ENCODE measurements around the gene ATP11A.

The ATP11A gene

DNA sequence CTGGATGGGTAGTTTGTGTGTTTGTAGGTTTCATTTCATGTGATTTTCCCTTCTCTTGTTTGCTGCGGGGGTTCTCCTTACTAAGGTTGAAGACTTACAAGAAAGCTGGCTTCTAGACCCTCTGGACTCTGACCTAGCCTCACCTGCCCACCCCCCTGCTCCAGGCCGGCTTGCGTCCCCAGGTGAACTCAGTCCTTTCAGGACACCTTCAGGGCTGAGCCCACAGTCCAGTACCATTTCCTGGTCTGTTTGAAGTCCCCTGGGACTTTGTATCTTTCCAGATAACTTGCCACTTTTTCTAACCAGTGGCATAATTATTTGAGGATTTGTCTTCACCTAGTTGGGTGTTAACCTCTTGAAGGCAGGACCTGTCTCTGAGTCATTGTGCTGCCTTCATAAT, 227.9 kb downstream of the ATP11A start:
- no peak for DNase-seq

DNA sequence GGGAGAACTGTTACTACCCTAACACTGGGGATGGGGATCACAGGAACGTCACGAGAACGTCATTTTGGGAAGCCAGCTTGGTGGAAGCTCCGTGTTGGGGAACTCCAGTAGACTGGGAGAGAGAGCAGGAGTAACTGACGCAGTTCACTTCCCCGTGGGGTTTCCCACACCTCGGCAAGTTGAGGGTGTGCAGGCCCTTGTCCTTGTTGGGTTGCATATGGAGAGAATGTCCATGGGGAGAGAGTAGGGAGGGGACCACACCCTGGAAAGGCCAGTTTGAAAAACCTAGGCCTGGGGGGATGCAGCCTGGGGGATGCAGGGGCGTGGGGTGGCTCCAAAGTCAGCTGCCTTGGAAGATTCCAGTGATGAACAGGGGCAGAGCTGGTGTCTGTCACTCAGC, 228.4 kb downstream of the ATP11A start:
- DNase-seq = no peak

GRCh38 chr13:112918746-112919145, 228.9 kb downstream of the ATP11A start:
- DNase-seq = no peak

DNA sequence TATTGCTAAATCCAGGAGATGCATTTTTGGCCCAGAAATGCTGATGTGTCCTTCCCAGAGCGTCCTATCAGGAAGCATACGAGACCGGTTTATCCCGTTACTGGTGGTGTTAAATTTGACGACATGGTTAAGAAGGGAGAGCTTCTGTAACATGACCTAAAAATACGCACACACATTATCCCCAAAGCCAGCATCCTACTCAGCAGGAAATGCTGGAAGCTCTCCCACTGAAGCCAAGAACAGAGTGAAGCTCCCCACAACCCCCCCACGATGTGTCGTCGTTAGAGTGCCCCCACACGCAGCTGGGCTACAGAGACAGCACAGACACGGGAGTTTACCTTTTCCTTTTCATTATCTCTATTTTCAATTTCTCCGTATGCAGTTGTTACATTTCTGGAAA, 234.1 kb downstream of the ATP11A start:
- no peak for DNase-seq

GRCh38 chr13:112924365-112924764, 234.5 kb downstream of the ATP11A start:
- no peak for DNase-seq

DNA sequence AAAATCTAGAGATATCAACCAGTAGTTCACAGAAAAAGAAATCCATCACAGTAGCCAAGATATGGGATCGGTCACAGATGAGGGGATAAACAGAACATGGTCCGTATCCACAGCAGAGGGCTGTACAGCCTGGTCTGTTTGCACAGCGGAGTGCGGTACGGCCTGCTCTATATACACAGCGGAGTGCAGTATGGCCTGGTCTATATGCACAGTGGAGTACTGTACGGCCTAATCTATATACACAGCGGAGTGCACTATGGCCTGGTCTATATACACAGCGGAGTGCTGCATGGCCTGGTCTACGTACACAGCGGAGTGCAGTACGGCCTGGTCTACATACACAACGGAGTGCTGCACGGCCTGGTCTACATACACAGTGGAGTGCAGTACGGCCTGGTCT, 236.2 kb downstream of the ATP11A start:
- DNase-seq = no peak

GRCh38 chr13:112926993-112927392, 237.2 kb downstream of the ATP11A start:
- no peak for DNase-seq

DNA sequence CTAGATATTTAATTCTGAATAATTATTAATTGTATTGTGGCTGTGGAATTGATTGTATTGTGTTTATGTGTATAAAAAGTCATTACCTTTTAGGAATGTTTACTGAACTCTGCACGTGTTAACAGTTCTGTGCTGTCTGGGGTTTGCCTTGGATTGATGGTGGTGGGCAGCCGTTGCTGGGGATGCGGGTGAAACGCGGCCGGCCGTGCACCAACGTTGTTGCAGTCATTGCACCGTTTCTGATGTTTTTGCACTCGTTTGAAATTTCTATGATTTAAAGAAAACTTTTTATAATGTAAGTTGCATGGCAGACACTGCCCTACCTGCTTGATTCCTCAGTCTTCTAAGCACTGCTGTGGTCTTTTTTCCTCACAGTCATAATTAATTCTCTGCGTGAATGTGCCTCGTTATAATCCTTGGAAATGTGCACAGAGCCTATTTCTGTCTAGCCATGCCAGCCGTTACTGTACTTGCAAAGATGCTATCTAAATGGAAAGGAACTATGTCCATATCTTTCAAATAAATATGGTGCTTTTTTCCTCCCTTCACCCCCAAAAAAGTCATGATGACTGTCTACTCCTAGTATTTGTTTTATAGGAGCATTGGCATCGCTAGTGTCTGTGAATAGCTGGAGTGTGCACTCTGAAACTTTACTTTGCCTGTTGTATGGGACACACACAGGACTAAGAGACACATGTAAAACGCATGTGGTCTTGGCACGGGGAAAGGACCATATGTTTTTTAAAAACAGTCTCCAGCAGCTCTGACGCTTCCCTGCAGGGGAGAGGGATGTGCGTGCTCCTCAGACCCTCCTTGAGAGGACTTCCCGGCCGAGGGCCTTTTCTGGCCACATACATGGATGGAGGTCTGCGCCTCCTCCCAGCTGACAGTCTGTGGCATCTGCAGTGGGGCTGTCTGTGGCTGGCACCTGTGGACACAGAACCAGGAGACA, 238.5 kb downstream of the ATP11A start:
- no peak for DNase-seq

DNA sequence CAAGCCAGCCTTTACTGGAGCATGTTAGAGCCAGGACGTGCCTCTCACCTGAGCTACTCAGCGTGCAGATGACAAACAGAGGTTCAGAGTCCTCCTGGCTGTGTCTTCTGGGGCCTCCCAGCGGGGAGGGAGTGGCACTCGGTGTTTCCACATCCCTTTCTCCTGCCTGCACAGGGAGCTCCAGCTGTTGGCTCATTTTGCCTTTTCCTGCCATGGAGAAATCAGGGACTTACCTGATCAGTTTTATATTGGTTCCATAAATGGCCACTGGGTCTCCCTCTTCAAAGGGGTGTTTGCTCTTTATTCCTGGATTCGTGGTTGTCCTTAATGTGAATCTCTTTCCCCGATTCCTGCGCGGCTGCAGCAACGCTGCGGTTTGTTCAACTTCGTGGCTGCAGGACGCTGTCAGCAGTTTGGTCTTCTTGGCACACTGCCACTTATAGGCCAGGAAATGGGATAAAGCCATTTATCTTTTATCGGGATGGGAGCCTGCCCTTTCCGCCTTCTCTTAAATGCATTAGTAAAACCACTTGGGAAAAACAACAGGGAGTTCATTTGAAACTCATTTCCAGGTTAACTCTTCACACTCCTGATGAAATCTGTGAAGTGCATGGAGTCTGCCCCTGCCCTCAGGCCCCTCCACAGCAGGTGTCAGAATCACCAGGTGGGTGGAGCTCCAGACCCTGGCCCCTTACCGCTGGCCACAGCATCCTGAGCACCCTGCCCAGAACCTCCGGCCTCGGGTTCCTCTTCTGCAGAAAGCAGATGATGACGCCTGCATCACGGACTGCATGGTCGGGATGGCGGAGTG, 239.3 kb downstream of the ATP11A start:
- DNase-seq = no peak

GRCh38 chr13:112929783-112930055, 239.9 kb downstream of the ATP11A start:
- DNase-seq = no peak

GRCh38 chr13:112930192-112930591, 240.4 kb downstream of the ATP11A start:
- no peak for DNase-seq

GRCh38 chr13:112931028-112931934, 241.4 kb downstream of the ATP11A start:
- no peak for DNase-seq

DNA sequence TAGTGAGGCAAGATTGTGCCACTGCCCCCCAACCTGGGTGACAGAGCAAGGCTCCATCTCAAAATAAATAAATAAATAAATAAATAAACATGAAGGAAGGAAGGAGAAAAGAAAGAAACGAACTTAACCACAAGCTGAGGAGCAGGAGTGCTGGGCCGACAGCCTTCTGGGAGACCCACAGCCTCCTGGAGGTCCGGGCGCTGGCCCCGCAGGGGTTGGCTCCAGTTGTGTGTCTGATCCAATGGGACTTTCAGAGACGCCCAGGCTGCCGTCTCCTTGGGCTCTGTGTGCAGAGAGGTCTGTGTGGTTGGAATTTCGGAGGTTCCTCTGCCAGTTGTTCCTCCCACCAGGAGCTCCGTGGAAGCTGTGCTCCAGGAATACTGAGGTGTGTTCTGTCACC, 243.1 kb downstream of the ATP11A start:
- DNase-seq = no peak

- DNase-seq = no peak
Measured at GRCh38 chr13:112933649-112934048, 243.8 kb downstream of the ATP11A start.

- no peak for DNase-seq
Measured at GRCh38 chr13:112934078-112934477, 244.2 kb downstream of the ATP11A start.
